Occipital lobe (tissue), 2 donors: ENCODE data around the gene ZSWIM4. TPM values are rescaled to one million over a fixed set of nuclear protein-coding genes. Genes with fewer than 3 reads are reported as not detected.
"Not testable (repeated sequence)": the region's sequence is repeated elsewhere in the genome, so short reads cannot be mapped to it uniquely, and the experiment has no call there.

Experiments
- DNase-seq: peaks from one replicate; lab custom pipeline; 2025; lab: John Stamatoyannopoulos, UW
- total RNA-seq: library from RNA; depleted of rRNA; stranded (reverse); fragments of >200 nt; gene quantifications from one replicate; pipeline ENCODE4 v1.2.3, GENCODE V29; 2014

Gene ZSWIM4
- total RNA-seq, 1 donor from 2014 or later, result 11.1 TPM

- DNase-seq, result peak; percentile 41
Measured at GRCh38 chr19:13849991-13850909, 55.0 kb downstream of the ZSWIM4 start.

GRCh38 chr19:13850910-13851733 is 55.9 kb downstream of the ZSWIM4 start:
- peak; percentile 51 for DNase-seq

- not testable (repeated sequence) for DNase-seq
Measured at GRCh38 chr19:13851734-13852114, 56.5 kb downstream of the ZSWIM4 start.

- DNase-seq, result not testable (repeated sequence)
Measured at GRCh38 chr19:13852171-13852707, 57.0 kb downstream of the ZSWIM4 start.

- DNase-seq, result no peak
Measured at GRCh38 chr19:13856497-13856896, 61.3 kb downstream of the ZSWIM4 start.

- DNase-seq, result no peak
Measured at GRCh38 chr19:13859361-13859880, 64.2 kb downstream of the ZSWIM4 start.

- no peak for DNase-seq
Measured at GRCh38 chr19:13860679-13861391, 65.6 kb downstream of the ZSWIM4 start.

- no peak for DNase-seq
Measured at GRCh38 chr19:13861392-13861713, 66.1 kb downstream of the ZSWIM4 start.

- DNase-seq, result peak; percentile 86
Measured at GRCh38 chr19:13861714-13862531, 66.7 kb downstream of the ZSWIM4 start.

- DNase-seq, result no peak
Measured at GRCh38 chr19:13864046-13864666, 68.9 kb downstream of the ZSWIM4 start.

GRCh38 chr19:13864667-13865570 is 69.7 kb downstream of the ZSWIM4 start:
- no peak for DNase-seq

- no peak for DNase-seq
Measured at GRCh38 chr19:13865571-13866462, 70.6 kb downstream of the ZSWIM4 start.

- no peak for DNase-seq
Measured at GRCh38 chr19:13866463-13867046, 71.3 kb downstream of the ZSWIM4 start.

GRCh38 chr19:13868663-13869062 is 73.4 kb downstream of the ZSWIM4 start:
- no peak for DNase-seq

- DNase-seq, result no peak
Measured at GRCh38 chr19:13869281-13869680, 74.0 kb downstream of the ZSWIM4 start.

- DNase-seq, result no peak
Measured at GRCh38 chr19:13870873-13871272, 75.6 kb downstream of the ZSWIM4 start.

GRCh38 chr19:13872339-13872694 is 77.1 kb downstream of the ZSWIM4 start:
- DNase-seq, result no peak
